ENCODE data around the gene HES5.

The HES5 gene

GRCh38 chr1:2481885-2482284, 48.2 kb downstream of the HES5 start:
- Histone ChIP-seq H3K27ac (no peak overlapping the region), H3K36me3 (ENCODE audit: insufficient read depth) (no peaks in the 10 kb centered on the region), H3K4me2 (no peak overlapping the region)

GRCh38 chr1:2480986-2481364, 49.1 kb downstream of the HES5 start:
- Histone ChIP-seq H3K9ac (no peak overlapping the region), H3K4me3 (IDR thresholded peaks at IDR 0.05; ENCODE audit: insufficient read depth, low read depth, low read length) (no peak overlapping the region), H3K4me2 (peak overlapping the region; percentile 5; the same call in 1 of the 2 replicates), H3K27me3 (ENCODE audit: insufficient read depth, low read depth) (peaks cover 60% of the 10 kb centered on the region), H3K4me1 (ENCODE audit: low read depth, poor library complexity, severe bottlenecking) (peaks cover 20% of the 10 kb centered on the region), H3K27ac (no peak overlapping the region), H4K20me1 (ENCODE audit: insufficient read depth) (no peaks in the 10 kb centered on the region), H3K36me3 (ENCODE audit: insufficient read depth) (no peaks in the 10 kb centered on the region), H3K79me2 (ENCODE audit: insufficient read depth, low read depth) (no peaks in the 10 kb centered on the region), H2AFZ (ENCODE audit: low read depth) (no peak overlapping the region)
- no peak for TF ChIP-seq CTCF (conservative IDR thresholded peaks at IDR 0.05; ENCODE audit: low read depth, low read length)

More at GRCh38 chr1:2481885-2482284, 48.2 kb downstream of the HES5 start:
- Histone ChIP-seq H3K4me1 (ENCODE audit: low read depth, poor library complexity, severe bottlenecking) (peaks cover 20% of the 10 kb centered on the region), H3K4me3 (IDR thresholded peaks at IDR 0.05; ENCODE audit: insufficient read depth, low read depth, low read length) (no peak overlapping the region), H3K79me2 (ENCODE audit: insufficient read depth, low read depth) (no peaks in the 10 kb centered on the region), H4K20me1 (ENCODE audit: insufficient read depth) (no peaks in the 10 kb centered on the region), H3K9ac (no peak overlapping the region), H3K27me3 (ENCODE audit: insufficient read depth, low read depth) (peaks cover 60% of the 10 kb centered on the region), H2AFZ (ENCODE audit: low read depth) (no peak overlapping the region)
- TF ChIP-seq CTCF (conservative IDR thresholded peaks at IDR 0.05; ENCODE audit: low read depth, low read length), result no peak

GRCh38 chr1:2480236-2480985, 49.7 kb downstream of the HES5 start:
- Histone ChIP-seq H3K4me2 (peak overlapping the region; percentile 5; the same call in 1 of the 2 replicates), H3K27me3 (ENCODE audit: insufficient read depth, low read depth) (peaks cover 61% of the 10 kb centered on the region), H3K79me2 (ENCODE audit: insufficient read depth, low read depth) (no peaks in the 10 kb centered on the region), H2AFZ (ENCODE audit: low read depth) (no peak overlapping the region), H3K36me3 (ENCODE audit: insufficient read depth) (no peaks in the 10 kb centered on the region), H4K20me1 (ENCODE audit: insufficient read depth) (no peaks in the 10 kb centered on the region), H3K27ac (no peak overlapping the region), H3K9ac (no peak overlapping the region), H3K4me1 (ENCODE audit: low read depth, poor library complexity, severe bottlenecking) (peaks cover 20% of the 10 kb centered on the region), H3K4me3 (IDR thresholded peaks at IDR 0.05; ENCODE audit: insufficient read depth, low read depth, low read length) (no peak overlapping the region)
- TF ChIP-seq CTCF (conservative IDR thresholded peaks at IDR 0.05; ENCODE audit: low read depth, low read length), result no peak

GRCh38 chr1:2479618-2480017, 50.4 kb downstream of the HES5 start:
- H2AFZ ChIP-seq (ENCODE audit: low read depth), result no peak overlapping the region
- no peaks in the 10 kb centered on the region for H4K20me1 ChIP-seq (ENCODE audit: insufficient read depth)
- peaks cover 65% of the 10 kb centered on the region for H3K27me3 ChIP-seq (ENCODE audit: insufficient read depth, low read depth)
- H3K4me1 ChIP-seq (ENCODE audit: low read depth, poor library complexity, severe bottlenecking), result peaks cover 20% of the 10 kb centered on the region
- H3K9ac ChIP-seq, result no peak overlapping the region
- H3K79me2 ChIP-seq (ENCODE audit: insufficient read depth, low read depth), result no peaks in the 10 kb centered on the region
- no peak overlapping the region for H3K4me3 ChIP-seq (IDR thresholded peaks at IDR 0.05; ENCODE audit: insufficient read depth, low read depth, low read length)
- no peaks in the 10 kb centered on the region for H3K36me3 ChIP-seq (ENCODE audit: insufficient read depth)
- no peak overlapping the region for H3K27ac ChIP-seq
- H3K4me2 ChIP-seq, result peak overlapping the region; percentile 5; the same call in 1 of the 2 replicates
- no peak for TF ChIP-seq CTCF (conservative IDR thresholded peaks at IDR 0.05; ENCODE audit: low read depth, low read length)

All from KMS-11 (cell line).